Neural cell (in vitro differentiated cells): Measurements from ENCODE around the gene GABRA4.

Experiments used
- CTCF ChIP-seq: fragments of 450-650 bp; IDR thresholded peaks from 2 replicates; pipeline ENCODE4 v1.5.1; 2014; ENCODE audit warnings: antibody characterized with exemption, mild to moderate bottlenecking, moderate library complexity; ENCODE audit not compliant: poor library complexity, severe bottlenecking
- EZH2 ChIP-seq: fragments of 200-600, 300-800 bp; shearing (Covaris generic), sonication (generic); IDR thresholded peaks from 2 replicates; pipeline ENCODE4 v1.6.1; 2014; ENCODE audit warnings: antibody characterized with exemption, low read length, borderline replicate concordance, mild to moderate bottlenecking; ENCODE audit not compliant: insufficient read depth, poor library complexity, severe bottlenecking
- MXI1 ChIP-seq: fragments of 450-650 bp; conservative IDR thresholded peaks from 2 replicates; pipeline ENCODE4 v1.6.1; 2014; ENCODE audit warnings: antibody characterized with exemption, mild to moderate bottlenecking; ENCODE audit not compliant: poor library complexity, severe bottlenecking
- POLR2AphosphoS5 ChIP-seq: IDR thresholded peaks from 2 replicates; pipeline ENCODE4 v1.6.1; 2012
- SMC3 ChIP-seq: fragments of 450-650 bp; conservative IDR thresholded peaks from 2 replicates; pipeline ENCODE4 v1.6.1; 2014; ENCODE audit warnings: antibody characterized with exemption, mild to moderate bottlenecking, moderate library complexity; ENCODE audit not compliant: poor library complexity
- TAF1 ChIP-seq: IDR thresholded peaks from 2 replicates; pipeline ENCODE4 v1.6.1; 2012; ENCODE audit warnings: low read depth

GRCh38 chr4:46986922-46987638, 6.3 kb downstream of the GABRA4 start:
- TF ChIP-seq CTCF (no peak), POLR2AphosphoS5 (no peak), EZH2 (no peak), TAF1 (no peak), MXI1 (no peak), SMC3 (no peak)
